Measurements from ENCODE around the gene DCLK1.

GRCh38 chr13:36029166-36029565 is 102.0 kb downstream of the DCLK1 start:
- TF ChIP-seq CTCF (conservative IDR thresholded peaks at IDR 0.05) (no peak), EZH2 (IDR thresholded peaks at IDR 0.05; ENCODE audit: low read depth) (no peak)
